Measurements from ENCODE around the gene MYO3B.

MYO3B gene

GRCh38 chr2:170310876-170311502 lies 133.0 kb downstream of the MYO3B start:
- DNase-seq: no peak

- peak; percentile 59 for DNase-seq
Observed at GRCh38 chr2:170313347-170313991, 135.5 kb downstream of the MYO3B start.

- DNase-seq: no peak
Observed at GRCh38 chr2:170313992-170314348, 136.0 kb downstream of the MYO3B start.

- DNase-seq: no peak
Observed at GRCh38 chr2:170314744-170315447, 136.9 kb downstream of the MYO3B start.

GRCh38 chr2:170320948-170321347 lies 143.0 kb downstream of the MYO3B start:
- DNase-seq: no peak

- no peak for DNase-seq
Observed at GRCh38 chr2:170321526-170321925, 143.6 kb downstream of the MYO3B start.

GRCh38 chr2:170322140-170322766 lies 144.3 kb downstream of the MYO3B start:
- no peak for DNase-seq

GRCh38 chr2:170323743-170324142 lies 145.8 kb downstream of the MYO3B start:
- DNase-seq: no peak

- DNase-seq: peak; percentile 69
Observed at GRCh38 chr2:170324640-170325046, 146.7 kb downstream of the MYO3B start.

GRCh38 chr2:170330881-170331280 lies 152.9 kb downstream of the MYO3B start:
- no peak for DNase-seq

- peak; percentile 2 for DNase-seq
Observed at GRCh38 chr2:170332676-170333402, 154.9 kb downstream of the MYO3B start.

GRCh38 chr2:170335351-170335750 lies 157.4 kb downstream of the MYO3B start:
- no peak for DNase-seq

GRCh38 chr2:170336408-170336807 lies 158.5 kb downstream of the MYO3B start:
- DNase-seq: no peak

- DNase-seq: no peak
Observed at GRCh38 chr2:170336916-170337315, 159.0 kb downstream of the MYO3B start.

GRCh38 chr2:170339322-170339721 lies 161.4 kb downstream of the MYO3B start:
- peak; percentile 72 for DNase-seq

- DNase-seq: peak; percentile 62
Observed at GRCh38 chr2:170339750-170340692, 162.1 kb downstream of the MYO3B start.

GRCh38 chr2:170340693-170341068 lies 162.7 kb downstream of the MYO3B start:
- no peak for DNase-seq

- DNase-seq: peak; percentile 55
Observed at GRCh38 chr2:170341684-170342623, 164.0 kb downstream of the MYO3B start.

GRCh38 chr2:170344663-170345346 lies 166.9 kb downstream of the MYO3B start:
- no peak for DNase-seq

- DNase-seq: no peak
Observed at GRCh38 chr2:170345607-170346006, 167.7 kb downstream of the MYO3B start.

Data from NCI-H510A (cell line).